H1 (cell line): ENCODE measurements around the gene PRIMA1.

Experiments
- MAX ChIP-seq: IDR thresholded peaks from 2 replicates; pipeline ENCODE4 v1.6.1; 2012; ENCODE audit warnings: inconsistent platforms
- NRF1 ChIP-seq: IDR thresholded peaks from 2 replicates; pipeline ENCODE4 v1.6.1; 2011; ENCODE audit warnings: mild to moderate bottlenecking, low read depth, low read length, improper control_type of control experiment
- POLR2A ChIP-seq, 2 experiments: IDR thresholded peaks; 1 replicate in 1 of 2; 2 replicates in 1 of 2; pipeline ENCODE4 v1.6.1; 2011; ENCODE audit warnings: low read depth in 2 of 2, low read length in 2 of 2, mild to moderate bottlenecking in 2 of 2; ENCODE audit errors: control extremely low read depth in 1 of 2
- SIN3A ChIP-seq, 2 experiments: IDR thresholded peaks in 1 of 2; conservative IDR thresholded peaks in 1 of 2; 2 replicates each; pipeline ENCODE4 v1.6.1; 2011 to 2012; ENCODE audit warnings: low read length in 2 of 2, improper control_type of control experiment in 1 of 2, low read depth in 1 of 2, mild to moderate bottlenecking in 1 of 2
- TCF12 ChIP-seq: IDR thresholded peaks from 2 replicates; pipeline ENCODE4 v1.6.1; 2011; ENCODE audit warnings: low read depth, mild to moderate bottlenecking, low read length

GRCh38 chr14:93731753-93732152 lies 56.5 kb downstream of the PRIMA1 start:
- TF ChIP-seq TCF12, result no peak
- no peak for TF ChIP-seq MAX
- TF ChIP-seq NRF1, result no peak
- no peak for TF ChIP-seq POLR2A (IDR thresholded peaks at IDR 0.05; ENCODE audit: control extremely low read depth in 1 of 2, low read depth in 2 of 2, low read length in 2 of 2)
- no peak for TF ChIP-seq SIN3A (conservative IDR thresholded peaks at IDR 0.05 in 1 of 2, IDR thresholded peaks at IDR 0.05 in 1 of 2; ENCODE audit: low read depth in 1 of 2, low read length in 2 of 2)
